ENCODE data around the gene GNAI3.

GNAI3 gene

GRCh38 chr1:109636201-109636952 lies 88.0 kb downstream of the GNAI3 start:
- Histone ChIP-seq H3K4me3 (ENCODE audit: low read depth, low read length, poor library complexity, severe bottlenecking) (no peak overlapping the region), H3K27me3 (ENCODE audit: insufficient read depth, low read length) (no peaks in the 10 kb centered on the region), H3F3A (ENCODE audit: insufficient read depth, low read length) (no peaks in the 10 kb centered on the region), H3K36me3 (ENCODE audit: insufficient read depth, low read length) (peaks cover 11% of the 10 kb centered on the region; the same call in 1 of the 2 replicates), H3K4me2 (ENCODE audit: low read length) (no peak overlapping the region), H3K9me3 (ENCODE audit: low read length) (no peaks in the 10 kb centered on the region), H3K4me1 (ENCODE audit: insufficient read depth, low read length, severe bottlenecking) (no peaks in the 10 kb centered on the region), H2AFZ (ENCODE audit: low read length) (no peak overlapping the region), H3K27ac (ENCODE audit: low read depth, low read length, poor library complexity, severe bottlenecking) (no peak overlapping the region), H3K9me2 (ENCODE audit: low read depth, low read length) (no peaks in the 10 kb centered on the region), H4K20me1 (ENCODE audit: insufficient read depth, low read length) (no peaks in the 10 kb centered on the region), H3K9ac (ENCODE audit: low read length) (no peak overlapping the region), H3K79me2 (ENCODE audit: insufficient read depth, low read length) (no peaks in the 10 kb centered on the region)
- TF ChIP-seq, protein P1, sequence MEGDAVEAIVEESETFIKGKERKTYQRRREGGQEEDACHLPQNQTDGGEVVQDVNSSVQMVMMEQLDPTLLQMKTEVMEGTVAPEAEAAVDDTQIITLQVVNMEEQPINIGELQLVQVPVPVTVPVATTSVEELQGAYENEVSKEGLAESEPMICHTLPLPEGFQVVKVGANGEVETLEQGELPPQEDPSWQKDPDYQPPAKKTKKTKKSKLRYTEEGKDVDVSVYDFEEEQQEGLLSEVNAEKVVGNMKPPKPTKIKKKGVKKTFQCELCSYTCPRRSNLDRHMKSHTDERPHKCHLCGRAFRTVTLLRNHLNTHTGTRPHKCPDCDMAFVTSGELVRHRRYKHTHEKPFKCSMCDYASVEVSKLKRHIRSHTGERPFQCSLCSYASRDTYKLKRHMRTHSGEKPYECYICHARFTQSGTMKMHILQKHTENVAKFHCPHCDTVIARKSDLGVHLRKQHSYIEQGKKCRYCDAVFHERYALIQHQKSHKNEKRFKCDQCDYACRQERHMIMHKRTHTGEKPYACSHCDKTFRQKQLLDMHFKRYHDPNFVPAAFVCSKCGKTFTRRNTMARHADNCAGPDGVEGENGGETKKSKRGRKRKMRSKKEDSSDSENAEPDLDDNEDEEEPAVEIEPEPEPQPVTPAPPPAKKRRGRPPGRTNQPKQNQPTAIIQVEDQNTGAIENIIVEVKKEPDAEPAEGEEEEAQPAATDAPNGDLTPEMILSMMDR (IDR thresholded peaks at IDR 0.05; ENCODE audit: low read length) = no peak
- TF ChIP-seq EZH2 (IDR thresholded peaks at IDR 0.05; ENCODE audit: borderline replicate concordance, low read length) = no peak

- TF ChIP-seq EZH2 (IDR thresholded peaks at IDR 0.05; ENCODE audit: borderline replicate concordance, low read length) = no peak
- TF ChIP-seq, protein P1 (IDR thresholded peaks at IDR 0.05; ENCODE audit: low read length) = no peak
- Histone ChIP-seq H2AFZ (ENCODE audit: low read length) (no peak overlapping the region), H3K9me3 (ENCODE audit: low read length) (no peaks in the 10 kb centered on the region), H3K27ac (ENCODE audit: low read depth, low read length, poor library complexity, severe bottlenecking) (no peak overlapping the region), H3K27me3 (ENCODE audit: insufficient read depth, low read length) (no peaks in the 10 kb centered on the region), H3K79me2 (ENCODE audit: insufficient read depth, low read length) (no peaks in the 10 kb centered on the region), H3F3A (ENCODE audit: insufficient read depth, low read length) (no peaks in the 10 kb centered on the region), H3K4me1 (ENCODE audit: insufficient read depth, low read length, severe bottlenecking) (no peaks in the 10 kb centered on the region), H3K36me3 (ENCODE audit: insufficient read depth, low read length) (peaks cover 1% of the 10 kb centered on the region; the same call in 1 of the 2 replicates), H3K4me3 (ENCODE audit: low read depth, low read length, poor library complexity, severe bottlenecking) (no peak overlapping the region), H4K20me1 (ENCODE audit: insufficient read depth, low read length) (no peaks in the 10 kb centered on the region), H3K9me2 (ENCODE audit: low read depth, low read length) (no peaks in the 10 kb centered on the region), H3K4me2 (ENCODE audit: low read length) (no peak overlapping the region), H3K9ac (ENCODE audit: low read length) (no peak overlapping the region)
These were observed 89.0 kb downstream of the GNAI3 start for GRCh38 chr1:109637446-109637845.

DNA sequence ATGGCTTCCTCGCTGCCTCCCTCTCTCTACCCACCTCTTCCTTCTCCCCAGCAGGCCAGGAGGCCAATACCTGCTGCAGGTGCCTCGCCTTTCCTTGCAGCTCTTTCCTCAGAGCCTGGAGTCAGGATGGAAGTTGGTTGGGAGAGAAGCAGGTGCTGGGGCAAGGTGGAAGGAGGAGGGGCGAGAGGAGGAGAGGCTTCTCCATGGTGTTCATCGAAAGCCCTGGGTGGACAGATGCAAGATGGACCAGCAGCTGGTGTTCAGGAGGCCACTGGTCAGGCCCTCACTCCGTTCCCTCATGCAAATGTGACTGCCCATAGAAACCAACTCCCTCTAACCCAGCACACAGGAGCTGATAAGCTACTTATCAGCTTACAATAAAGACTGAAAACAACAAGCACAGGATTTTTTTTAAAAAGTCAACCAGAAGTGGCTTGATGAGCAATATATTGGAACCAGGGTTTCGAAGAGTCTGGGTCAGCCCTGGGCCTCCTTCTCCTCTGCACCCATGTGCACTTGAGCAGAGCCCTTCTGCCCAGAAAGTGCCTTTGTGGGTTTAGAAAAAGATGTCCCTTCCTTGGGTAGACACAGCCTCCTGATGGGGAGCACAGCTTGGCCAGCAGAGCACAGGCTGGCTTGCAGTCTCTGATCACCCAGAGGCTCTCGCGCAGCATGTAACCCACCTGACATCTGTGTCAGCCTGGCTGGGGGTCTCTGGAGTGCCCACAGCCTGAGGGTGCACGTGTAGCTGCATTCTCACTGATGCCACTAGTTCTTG lies 90.8 kb downstream of the GNAI3 start:
- Histone ChIP-seq H2AFZ (ENCODE audit: low read length) (no peak overlapping the region), H3K9me2 (ENCODE audit: low read depth, low read length) (no peaks in the 10 kb centered on the region), H3K27me3 (ENCODE audit: insufficient read depth, low read length) (no peaks in the 10 kb centered on the region), H4K20me1 (ENCODE audit: insufficient read depth, low read length) (no peaks in the 10 kb centered on the region), H3K36me3 (ENCODE audit: insufficient read depth, low read length) (no peaks in the 10 kb centered on the region), H3K4me2 (ENCODE audit: low read length) (no peak overlapping the region), H3K4me1 (ENCODE audit: insufficient read depth, low read length, severe bottlenecking) (no peaks in the 10 kb centered on the region), H3F3A (ENCODE audit: insufficient read depth, low read length) (no peaks in the 10 kb centered on the region), H3K9ac (ENCODE audit: low read length) (no peak overlapping the region), H3K9me3 (ENCODE audit: low read length) (no peaks in the 10 kb centered on the region), H3K27ac (ENCODE audit: low read depth, low read length, poor library complexity, severe bottlenecking) (no peak overlapping the region), H3K79me2 (ENCODE audit: insufficient read depth, low read length) (no peaks in the 10 kb centered on the region), H3K4me3 (ENCODE audit: low read depth, low read length, poor library complexity, severe bottlenecking) (no peak overlapping the region)
- TF ChIP-seq, protein P1 (IDR thresholded peaks at IDR 0.05; ENCODE audit: low read length) = no peak
- TF ChIP-seq EZH2 (IDR thresholded peaks at IDR 0.05; ENCODE audit: borderline replicate concordance, low read length) = no peak
